Measurements from ENCODE around the gene GGN. TPM values are rescaled to one million over a fixed set of nuclear protein-coding genes. Genes with fewer than 3 reads are reported as not detected.

Gene GGN
- total and polyA plus RNA-seq, 9 of the 15 experiments (the other 6 are each of a cell fraction or from before 2014, with no cell fraction given): 0.15 to 0.33 TPM; not detected in 7

DNA sequence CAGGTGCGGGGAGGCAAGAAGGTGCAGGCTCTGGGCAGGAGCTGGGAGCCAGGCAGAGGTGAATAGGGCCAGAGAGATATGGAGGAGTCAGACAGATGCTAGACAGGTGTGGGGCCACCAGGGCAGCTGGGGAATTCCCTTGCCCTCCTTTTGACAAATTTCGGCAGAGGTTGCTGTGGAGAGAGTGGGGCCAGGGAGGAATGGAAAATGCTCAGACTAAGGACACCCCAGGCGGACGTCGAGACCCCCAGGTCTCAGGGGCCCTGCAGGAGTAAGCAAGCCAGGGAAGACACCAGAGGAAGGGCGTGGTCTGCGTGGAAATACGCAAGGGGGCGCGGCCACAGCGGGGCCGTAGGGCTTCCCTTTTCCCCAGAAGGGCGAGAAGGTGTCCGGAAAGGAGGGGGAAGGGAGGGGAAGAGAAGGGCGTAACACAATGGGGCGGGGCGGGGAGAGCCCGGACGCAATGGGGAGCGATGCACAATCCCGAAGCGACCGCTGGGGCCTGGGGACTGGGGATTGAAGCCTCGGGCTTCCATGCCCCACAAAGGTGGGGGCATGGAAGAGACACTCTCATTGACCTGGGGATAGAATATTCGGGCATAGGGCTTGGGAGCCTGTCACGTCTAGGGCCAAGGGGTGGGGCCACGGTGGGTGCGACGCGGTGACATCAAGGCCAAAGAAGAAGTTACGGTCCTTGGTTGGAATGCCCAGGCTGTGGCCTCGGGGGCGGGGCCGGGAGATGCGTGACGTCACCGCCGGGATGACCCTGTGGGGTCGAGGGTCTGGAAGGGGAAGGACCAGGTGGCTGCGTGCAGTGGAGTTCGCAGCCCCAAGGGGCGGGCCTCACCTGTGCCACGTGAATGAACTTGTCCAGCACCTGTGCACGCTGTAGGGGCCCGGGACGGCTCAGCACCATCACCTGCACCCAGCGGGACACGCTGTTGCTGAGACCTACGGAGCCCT lies 30.0 kb upstream of the GGN start (continued):
- TF ChIP-seq IRF2 (CRISPR knock-in tag; IDR thresholded peaks at IDR 0.05) (no peak), ZNF445 (CRISPR knock-in tag; IDR thresholded peaks at IDR 0.05; ENCODE audit: low read depth) (no peak), HNRNPUL1 (IDR thresholded peaks at IDR 0.05; ENCODE audit: low read length) (no peak), SUPT5H (IDR thresholded peaks at IDR 0.05) (no peak), HNRNPK (IDR thresholded peaks at IDR 0.05; ENCODE audit: low read depth, low read length, poor library complexity, severe bottlenecking) (no peak), PCBP2 (IDR thresholded peaks at IDR 0.05; ENCODE audit: low read depth, low read length, poor library complexity, severe bottlenecking) (no peak), RHOXF2B (CRISPR knock-in tag; conservative IDR thresholded peaks at IDR 0.05) (no peak), ATF1 (CRISPR knock-in tag; IDR thresholded peaks at IDR 0.05) (peak; percentile 49; the same call in 1 of the 2 replicates), ATF1 (tag; IDR thresholded peaks at IDR 0.05) (peak; percentile 97), SAP30 (IDR thresholded peaks at IDR 0.05; ENCODE audit: borderline replicate concordance, insufficient read depth, low read depth, low read length, poor library complexity, severe bottlenecking) (no peak), NFRKB (IDR thresholded peaks at IDR 0.05; ENCODE audit: low read depth) (no peak), KAT2B (IDR thresholded peaks at IDR 0.05; ENCODE audit: low read depth, low read length) (no peak)
- TF ChIP-seq, protein P1, sequence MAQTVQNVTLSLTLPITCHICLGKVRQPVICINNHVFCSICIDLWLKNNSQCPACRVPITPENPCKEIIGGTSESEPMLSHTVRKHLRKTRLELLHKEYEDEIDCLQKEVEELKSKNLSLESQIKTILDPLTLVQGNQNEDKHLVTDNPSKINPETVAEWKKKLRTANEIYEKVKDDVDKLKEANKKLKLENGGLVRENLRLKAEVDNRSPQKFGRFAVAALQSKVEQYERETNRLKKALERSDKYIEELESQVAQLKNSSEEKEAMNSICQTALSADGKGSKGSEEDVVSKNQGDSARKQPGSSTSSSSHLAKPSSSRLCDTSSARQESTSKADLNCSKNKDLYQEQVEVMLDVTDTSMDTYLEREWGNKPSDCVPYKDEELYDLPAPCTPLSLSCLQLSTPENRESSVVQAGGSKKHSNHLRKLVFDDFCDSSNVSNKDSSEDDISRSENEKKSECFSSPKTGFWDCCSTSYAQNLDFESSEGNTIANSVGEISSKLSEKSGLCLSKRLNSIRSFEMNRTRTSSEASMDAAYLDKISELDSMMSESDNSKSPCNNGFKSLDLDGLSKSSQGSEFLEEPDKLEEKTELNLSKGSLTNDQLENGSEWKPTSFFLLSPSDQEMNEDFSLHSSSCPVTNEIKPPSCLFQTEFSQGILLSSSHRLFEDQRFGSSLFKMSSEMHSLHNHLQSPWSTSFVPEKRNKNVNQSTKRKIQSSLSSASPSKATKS (CRISPR knock-in tag; IDR thresholded peaks at IDR 0.05): no peak
- TF ChIP-seq, protein P2, sequence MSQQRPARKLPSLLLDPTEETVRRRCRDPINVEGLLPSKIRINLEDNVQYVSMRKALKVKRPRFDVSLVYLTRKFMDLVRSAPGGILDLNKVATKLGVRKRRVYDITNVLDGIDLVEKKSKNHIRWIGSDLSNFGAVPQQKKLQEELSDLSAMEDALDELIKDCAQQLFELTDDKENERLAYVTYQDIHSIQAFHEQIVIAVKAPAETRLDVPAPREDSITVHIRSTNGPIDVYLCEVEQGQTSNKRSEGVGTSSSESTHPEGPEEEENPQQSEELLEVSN (IDR thresholded peaks at IDR 0.05; ENCODE audit: borderline replicate concordance in 1 of 2, extremely low read depth in 1 of 2, insufficient read depth in 1 of 2, insufficient read length in 1 of 2, low read depth in 1 of 2, low read length in 1 of 2, poor library complexity in 1 of 2, severe bottlenecking in 1 of 2): no peak
- TF ChIP-seq, protein P3, sequence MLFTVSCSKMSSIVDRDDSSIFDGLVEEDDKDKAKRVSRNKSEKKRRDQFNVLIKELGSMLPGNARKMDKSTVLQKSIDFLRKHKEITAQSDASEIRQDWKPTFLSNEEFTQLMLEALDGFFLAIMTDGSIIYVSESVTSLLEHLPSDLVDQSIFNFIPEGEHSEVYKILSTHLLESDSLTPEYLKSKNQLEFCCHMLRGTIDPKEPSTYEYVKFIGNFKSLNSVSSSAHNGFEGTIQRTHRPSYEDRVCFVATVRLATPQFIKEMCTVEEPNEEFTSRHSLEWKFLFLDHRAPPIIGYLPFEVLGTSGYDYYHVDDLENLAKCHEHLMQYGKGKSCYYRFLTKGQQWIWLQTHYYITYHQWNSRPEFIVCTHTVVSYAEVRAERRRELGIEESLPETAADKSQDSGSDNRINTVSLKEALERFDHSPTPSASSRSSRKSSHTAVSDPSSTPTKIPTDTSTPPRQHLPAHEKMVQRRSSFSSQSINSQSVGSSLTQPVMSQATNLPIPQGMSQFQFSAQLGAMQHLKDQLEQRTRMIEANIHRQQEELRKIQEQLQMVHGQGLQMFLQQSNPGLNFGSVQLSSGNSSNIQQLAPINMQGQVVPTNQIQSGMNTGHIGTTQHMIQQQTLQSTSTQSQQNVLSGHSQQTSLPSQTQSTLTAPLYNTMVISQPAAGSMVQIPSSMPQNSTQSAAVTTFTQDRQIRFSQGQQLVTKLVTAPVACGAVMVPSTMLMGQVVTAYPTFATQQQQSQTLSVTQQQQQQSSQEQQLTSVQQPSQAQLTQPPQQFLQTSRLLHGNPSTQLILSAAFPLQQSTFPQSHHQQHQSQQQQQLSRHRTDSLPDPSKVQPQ (CRISPR knock-in tag; IDR thresholded peaks at IDR 0.05; ENCODE audit: borderline replicate concordance): no peak
- TF ChIP-seq, protein P4, sequence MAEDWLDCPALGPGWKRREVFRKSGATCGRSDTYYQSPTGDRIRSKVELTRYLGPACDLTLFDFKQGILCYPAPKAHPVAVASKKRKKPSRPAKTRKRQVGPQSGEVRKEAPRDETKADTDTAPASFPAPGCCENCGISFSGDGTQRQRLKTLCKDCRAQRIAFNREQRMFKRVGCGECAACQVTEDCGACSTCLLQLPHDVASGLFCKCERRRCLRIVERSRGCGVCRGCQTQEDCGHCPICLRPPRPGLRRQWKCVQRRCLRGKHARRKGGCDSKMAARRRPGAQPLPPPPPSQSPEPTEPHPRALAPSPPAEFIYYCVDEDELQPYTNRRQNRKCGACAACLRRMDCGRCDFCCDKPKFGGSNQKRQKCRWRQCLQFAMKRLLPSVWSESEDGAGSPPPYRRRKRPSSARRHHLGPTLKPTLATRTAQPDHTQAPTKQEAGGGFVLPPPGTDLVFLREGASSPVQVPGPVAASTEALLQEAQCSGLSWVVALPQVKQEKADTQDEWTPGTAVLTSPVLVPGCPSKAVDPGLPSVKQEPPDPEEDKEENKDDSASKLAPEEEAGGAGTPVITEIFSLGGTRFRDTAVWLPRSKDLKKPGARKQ (CRISPR knock-in tag; IDR thresholded peaks at IDR 0.05): no peak

Measured in K562 (cell line).